Stimulated activated CD8-positive, alpha-beta memory T cell treated with anti-CD3 and anti-CD28 coated beads, Interleukin-2, amount 100 ng/mL, for 48 hours (primary cell): Measurements from ENCODE around the gene KLHL8.

Experiments
- DNase-seq, 2 donors: peaks; one replicate each; pipeline ENCODE4 v3.0.0-alpha.2; 2020; ENCODE audit warnings: low read depth in 2 of 2

Gene KLHL8

DNA sequence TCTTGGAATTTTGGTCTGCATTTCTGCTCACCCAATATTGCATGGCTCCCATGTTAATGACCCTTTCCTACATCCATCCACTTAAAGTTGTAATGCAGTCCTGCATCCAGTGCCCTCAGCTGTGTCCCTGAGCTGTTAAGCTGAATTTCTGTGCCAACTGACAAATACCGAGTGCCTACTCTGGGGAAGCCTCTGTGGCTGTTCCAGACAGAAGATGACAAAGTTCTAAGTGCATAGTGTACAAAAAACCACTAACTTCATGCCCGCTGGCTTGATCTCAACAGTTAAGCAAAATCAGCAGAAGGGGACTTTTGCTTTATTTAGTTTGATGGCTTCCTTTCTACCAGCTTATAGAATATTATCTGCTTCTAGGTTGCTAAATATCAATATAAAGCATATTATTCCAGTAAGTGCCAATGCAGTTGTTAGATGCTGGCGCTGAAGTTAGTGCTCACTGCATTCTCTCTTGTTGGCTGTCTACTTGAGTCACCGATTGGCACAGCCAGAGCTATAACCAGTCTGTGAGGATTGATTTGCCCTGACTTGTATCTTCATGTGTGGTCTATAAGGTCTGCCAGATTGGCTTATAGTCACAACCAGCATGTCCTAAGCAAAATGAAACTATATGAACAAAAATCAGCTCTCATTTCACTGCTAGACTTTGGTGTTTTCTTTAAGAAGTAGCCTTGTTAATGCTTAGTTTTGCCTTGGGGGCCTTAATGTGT lies 98.9 kb downstream of the KLHL8 start:
- DNase-seq = no peak

DNA sequence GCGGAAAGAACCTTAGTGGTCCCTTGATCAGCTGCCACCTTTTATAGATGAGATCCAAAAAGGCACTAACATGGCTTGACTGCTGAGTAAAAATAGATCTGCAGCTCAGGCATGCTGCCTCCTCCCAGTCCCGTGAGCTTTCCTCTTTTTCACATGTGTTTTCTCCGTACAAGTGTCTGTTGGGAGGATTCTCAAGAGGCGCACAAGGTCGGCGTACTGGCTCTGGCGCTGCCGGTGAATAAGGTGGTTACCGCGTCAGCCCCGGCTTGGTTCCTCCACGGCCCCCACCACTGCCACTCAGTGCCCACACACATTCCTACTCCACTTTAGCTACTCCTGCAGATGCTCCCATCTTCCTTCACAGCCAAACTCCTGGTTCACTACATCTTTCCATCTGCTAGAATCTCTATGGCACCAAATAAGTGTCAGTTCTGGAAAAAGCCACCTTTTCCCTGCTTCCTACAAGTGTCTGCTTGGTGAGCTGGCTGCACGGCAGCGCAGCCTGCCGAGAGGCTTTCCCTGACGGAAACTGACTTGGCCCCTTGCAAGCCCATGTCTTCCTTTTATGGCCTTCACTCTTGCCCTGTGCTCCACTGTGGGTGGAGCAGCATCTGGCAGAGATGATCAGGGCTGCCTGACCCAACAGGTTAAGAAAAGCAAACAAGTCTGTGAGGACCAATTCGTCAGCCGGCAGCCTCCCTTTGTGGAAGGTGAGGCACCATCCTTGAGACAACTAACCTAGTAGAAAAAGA lies 99.8 kb downstream of the KLHL8 start:
- DNase-seq = no peak

DNA sequence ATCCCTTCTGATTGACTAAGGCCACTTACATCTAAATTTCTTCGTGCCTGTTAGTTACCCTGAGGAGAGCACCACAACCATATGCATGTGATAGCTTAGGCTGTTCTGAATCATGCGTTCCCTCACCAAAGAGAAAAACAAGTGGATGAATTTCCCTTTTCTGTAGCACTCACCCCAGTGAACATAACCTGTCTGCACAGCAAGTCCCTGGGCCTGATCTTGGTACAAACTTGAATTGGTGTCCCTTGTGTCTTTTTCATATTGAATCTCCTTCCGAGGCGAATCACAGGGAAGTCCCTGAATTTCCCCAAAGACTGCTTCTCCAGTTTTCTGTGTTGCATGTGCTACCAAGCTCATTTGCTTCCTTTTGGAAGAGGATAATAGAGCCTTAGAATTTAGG lies 100.4 kb downstream of the KLHL8 start:
- no peak for DNase-seq

DNA sequence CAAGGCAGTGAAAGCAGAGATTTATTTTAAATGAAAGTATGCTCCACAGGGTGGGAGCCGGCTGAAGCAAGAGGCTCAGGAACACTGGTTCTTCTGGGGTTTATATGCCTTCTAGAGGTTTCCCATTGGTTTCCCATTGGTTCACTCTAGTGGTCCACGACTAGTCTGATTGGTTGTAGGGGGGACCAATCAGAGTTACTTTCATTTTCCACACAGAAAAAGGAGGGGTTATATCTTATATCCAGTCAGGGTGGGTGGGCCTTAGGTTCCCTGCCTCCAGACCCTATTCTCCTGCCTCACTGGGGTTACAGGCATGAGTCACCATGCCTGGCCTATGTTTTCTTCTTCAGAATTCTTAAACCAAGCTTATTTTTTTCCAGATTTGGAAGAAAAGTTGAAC lies 101.6 kb downstream of the KLHL8 start:
- no peak for DNase-seq

DNA sequence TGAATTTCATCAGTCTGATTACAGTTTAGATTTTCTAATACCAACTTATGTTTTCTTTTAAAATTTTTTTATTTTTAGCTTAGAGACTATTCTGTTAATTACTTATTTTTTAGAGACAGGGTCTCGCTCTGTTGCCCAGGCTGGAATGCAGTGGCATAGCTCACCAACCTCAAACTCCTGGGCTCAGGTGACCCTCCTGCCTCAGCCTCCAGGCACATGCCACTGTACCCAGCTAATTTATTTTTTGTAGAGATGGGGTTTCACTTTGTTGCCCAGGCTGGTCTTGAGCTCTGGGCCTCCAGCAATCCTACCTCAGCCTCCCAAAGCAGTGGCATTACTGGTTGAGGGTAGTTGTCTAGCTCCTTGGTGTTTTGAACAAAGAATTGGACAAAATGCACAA lies 102.0 kb downstream of the KLHL8 start:
- DNase-seq = no peak

DNA sequence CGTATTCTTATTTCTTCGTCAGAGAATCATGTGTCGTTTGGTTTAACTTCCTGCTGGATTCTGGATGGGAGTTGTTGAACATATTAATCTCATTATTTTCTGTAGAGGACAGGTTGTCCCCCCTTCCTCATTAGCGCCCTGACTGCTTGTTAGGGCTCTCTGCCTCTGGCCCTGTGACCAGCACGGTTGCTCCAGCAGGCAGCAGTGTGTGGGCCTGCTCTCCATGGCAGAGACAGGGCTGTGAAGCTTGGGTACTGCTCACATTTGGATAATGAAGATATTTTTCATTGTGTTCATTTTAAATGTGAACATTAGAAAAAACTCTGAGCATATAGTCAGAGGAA lies 102.7 kb downstream of the KLHL8 start:
- no peak for DNase-seq

DNA sequence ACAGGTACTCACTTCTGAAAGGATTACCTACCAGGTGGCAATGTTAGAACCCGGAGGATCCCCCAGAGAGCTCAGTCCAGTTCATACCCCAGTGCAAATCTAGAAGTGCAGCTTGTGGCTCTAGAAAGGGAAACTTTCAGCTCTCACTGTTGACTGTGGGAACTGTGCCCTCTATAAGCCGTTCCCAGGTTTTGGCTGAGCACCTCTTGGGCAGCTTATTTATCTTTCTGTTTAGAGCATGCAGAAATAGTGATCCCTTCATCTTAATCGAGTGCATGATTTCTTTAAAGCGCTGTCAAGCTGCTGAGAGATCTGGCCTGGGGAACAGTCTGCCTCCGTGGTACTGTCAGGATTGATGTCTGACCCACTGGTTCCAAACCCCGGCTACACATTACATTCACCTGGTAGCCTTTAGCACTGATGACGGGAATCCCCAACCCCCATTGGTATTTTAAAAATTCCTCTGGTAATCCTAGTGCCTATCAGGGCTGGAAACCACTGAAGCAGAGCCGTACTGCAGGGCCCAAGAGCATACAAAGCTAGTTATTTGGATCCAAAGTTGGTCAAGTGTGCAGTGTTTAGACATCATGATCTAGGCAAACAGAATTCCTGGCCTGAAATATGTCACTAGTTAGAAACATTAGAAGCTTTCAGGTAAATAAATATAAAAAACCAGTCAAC lies 103.2 kb downstream of the KLHL8 start:
- DNase-seq = no peak

DNA sequence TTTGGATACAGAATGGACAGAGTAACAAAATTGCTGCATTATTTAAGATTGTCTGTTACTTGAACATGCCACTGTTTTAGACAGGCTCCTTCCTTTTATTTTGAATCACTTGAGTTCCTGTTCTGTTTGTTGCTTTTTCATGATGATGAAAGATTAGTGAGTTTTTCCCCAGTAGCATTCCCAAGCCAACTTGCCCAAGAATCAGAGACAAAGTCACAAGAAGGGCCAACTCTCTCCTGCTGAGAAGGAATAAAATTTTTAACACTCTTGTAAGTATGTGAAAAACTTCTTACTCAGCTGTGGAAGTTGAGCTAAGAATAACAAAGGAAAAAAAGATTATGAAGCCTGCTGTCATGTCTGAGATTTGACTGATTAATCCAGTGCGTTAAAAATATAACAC lies 104.2 kb downstream of the KLHL8 start:
- no peak for DNase-seq

DNA sequence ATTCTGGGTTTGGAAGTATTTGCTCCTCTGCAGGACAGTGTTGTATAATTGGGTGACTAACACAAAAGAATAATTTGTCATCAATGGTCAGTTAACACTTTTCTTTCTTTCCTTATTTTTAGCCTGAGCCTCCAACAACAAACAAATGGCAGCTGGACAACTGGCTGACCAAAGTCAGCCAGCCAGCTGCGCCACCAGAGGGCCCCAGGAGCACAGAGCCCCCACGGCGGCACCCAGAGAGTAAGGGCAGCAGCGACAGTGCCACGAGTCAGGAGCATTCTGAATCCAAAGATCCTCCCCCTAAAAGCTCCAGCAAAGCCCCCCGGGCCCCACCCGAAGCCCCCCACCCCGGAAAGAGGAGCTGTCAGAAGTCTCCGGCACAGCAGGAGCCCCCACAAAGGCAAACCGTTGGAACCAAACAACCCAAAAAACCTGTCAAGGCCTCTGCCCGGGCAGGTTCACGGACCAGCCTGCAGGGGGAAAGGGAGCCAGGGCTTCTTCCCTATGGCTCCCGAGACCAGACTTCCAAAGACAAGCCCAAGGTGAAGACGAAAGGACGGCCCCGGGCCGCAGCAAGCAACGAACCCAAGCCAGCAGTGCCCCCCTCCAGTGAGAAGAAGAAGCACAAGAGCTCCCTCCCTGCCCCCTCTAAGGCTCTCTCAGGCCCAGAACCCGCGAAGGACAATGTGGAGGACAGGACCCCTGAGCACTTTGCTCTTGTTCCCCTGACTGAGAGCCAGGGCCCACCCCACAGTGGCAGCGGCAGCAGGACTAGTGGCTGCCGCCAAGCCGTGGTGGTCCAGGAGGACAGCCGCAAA lies 106.0 kb downstream of the KLHL8 start:
- DNase-seq = no peak

DNA sequence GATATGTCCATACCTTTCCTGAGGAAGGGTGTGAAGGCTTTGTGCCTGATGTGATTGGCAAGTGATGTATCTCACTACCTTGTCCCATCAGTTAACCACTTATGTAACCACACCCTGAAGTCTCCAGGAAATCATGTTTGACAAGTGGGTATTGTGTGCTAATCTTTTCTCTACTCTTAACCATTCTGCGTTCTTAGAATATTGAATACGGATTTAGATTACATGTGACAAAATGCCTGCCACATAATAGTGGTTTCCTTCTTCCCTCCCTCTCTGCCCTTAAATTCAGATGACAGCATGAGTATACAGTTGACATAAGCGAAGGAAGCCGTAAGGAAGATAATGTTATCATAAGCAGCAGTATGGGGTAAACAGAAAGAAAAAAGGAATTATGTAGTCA lies 108.4 kb downstream of the KLHL8 start:
- no peak for DNase-seq
